ENCODE results near the gene GPD1L.
"Not testable (repeated sequence)": the region's sequence is repeated elsewhere in the genome, so short reads cannot be mapped to it uniquely, and the experiment has no call there.

GPD1L gene

GRCh38 chr3:32106132-32106928, at the start of gene GPD1L:
GPD1L (plus strand) TSS chr3:32106620; CDS start chr3:32106712, 92 bp downstream.
- DNase-seq (ENCODE audit: low spot score): peak; percentile 92

GRCh38 chr3:32058465-32058864, 48.0 kb upstream of the GPD1L start:
- DNase-seq (ENCODE audit: low spot score): not testable (repeated sequence)

- no peak for DNase-seq (ENCODE audit: low spot score)
Measured at GRCh38 chr3:32062950-32063582, 43.4 kb upstream of the GPD1L start.

- no peak for DNase-seq (ENCODE audit: low spot score)
Measured at GRCh38 chr3:32066686-32067085, 39.7 kb upstream of the GPD1L start.

- not testable (repeated sequence) for DNase-seq (ENCODE audit: low spot score)
Measured at GRCh38 chr3:32074194-32074593, 32.2 kb upstream of the GPD1L start.

- no peak for DNase-seq (ENCODE audit: low spot score)
Measured at GRCh38 chr3:32076566-32076965, 29.9 kb upstream of the GPD1L start.

- DNase-seq (ENCODE audit: low spot score): no peak
Measured at GRCh38 chr3:32077260-32078084, 28.9 kb upstream of the GPD1L start.

GRCh38 chr3:32078085-32078634, 28.3 kb upstream of the GPD1L start:
- no peak for DNase-seq (ENCODE audit: low spot score)

- DNase-seq (ENCODE audit: low spot score): no peak
Measured at GRCh38 chr3:32078864-32079263, 27.6 kb upstream of the GPD1L start.

- no peak for DNase-seq (ENCODE audit: low spot score)
Measured at GRCh38 chr3:32082721-32083120, 23.7 kb upstream of the GPD1L start.

- DNase-seq (ENCODE audit: low spot score): no peak
Measured at GRCh38 chr3:32083702-32084270, 22.6 kb upstream of the GPD1L start.

GRCh38 chr3:32084870-32085269, 21.6 kb upstream of the GPD1L start:
- no peak for DNase-seq (ENCODE audit: low spot score)

- DNase-seq (ENCODE audit: low spot score): no peak
Measured at GRCh38 chr3:32086464-32086863, 20.0 kb upstream of the GPD1L start.

- DNase-seq (ENCODE audit: low spot score): no peak
Measured at GRCh38 chr3:32089476-32089875, 16.9 kb upstream of the GPD1L start.

GRCh38 chr3:32093204-32093603, 13.2 kb upstream of the GPD1L start:
- DNase-seq (ENCODE audit: low spot score): no peak

- no peak for DNase-seq (ENCODE audit: low spot score)
Measured at GRCh38 chr3:32095431-32095830, 11.0 kb upstream of the GPD1L start.

GRCh38 chr3:32097768-32098167, 8.7 kb upstream of the GPD1L start:
- no peak for DNase-seq (ENCODE audit: low spot score)

GRCh38 chr3:32098528-32098927, 7.9 kb upstream of the GPD1L start:
- DNase-seq (ENCODE audit: low spot score): no peak

GRCh38 chr3:32100465-32100864, 6.0 kb upstream of the GPD1L start:
- no peak for DNase-seq (ENCODE audit: low spot score)

GRCh38 chr3:32102289-32102688, 4.1 kb upstream of the GPD1L start:
- DNase-seq (ENCODE audit: low spot score): no peak

GRCh38 chr3:32104492-32104891, 1.9 kb upstream of the GPD1L start:
- no peak for DNase-seq (ENCODE audit: low spot score)

Data from CD4-positive, alpha-beta T cell treated with Interleukin-15 for 4 hours (primary cell).